GM21381 (cell line): ENCODE measurements around the gene SERPINB10.

Experiments
- ATAC-seq: cut with Tn5 transposase; IDR thresholded peaks from one replicate; pipeline ENCODE4 v1.9.1; 2021; ENCODE audit warnings: mild to moderate bottlenecking, moderate library complexity; ENCODE audit not compliant: unreplicated experiment

SERPINB10 gene

GRCh38 chr18:63907664-63908063 lies at the start of gene SERPINB10:
Gene SERPINB10 (plus strand): TSS chr18:63907958. CDS start chr18:63915511, 7,553 bp downstream.
- peak; percentile 58 for ATAC-seq

- no peak for ATAC-seq
Measured at GRCh38 chr18:63858456-63858855, 49.3 kb upstream of the SERPINB10 start.

GRCh38 chr18:63859781-63860475 lies 47.8 kb upstream of the SERPINB10 start:
- ATAC-seq = no peak

- no peak for ATAC-seq
Measured at GRCh38 chr18:63860531-63860930, 47.2 kb upstream of the SERPINB10 start.

- no peak for ATAC-seq
Measured at GRCh38 chr18:63867368-63868125, 40.2 kb upstream of the SERPINB10 start.

- ATAC-seq = no peak
Measured at GRCh38 chr18:63868546-63868945, 39.2 kb upstream of the SERPINB10 start.

- ATAC-seq = no peak
Measured at GRCh38 chr18:63869374-63869773, 38.4 kb upstream of the SERPINB10 start.

- ATAC-seq = no peak
Measured at GRCh38 chr18:63869851-63870250, 37.9 kb upstream of the SERPINB10 start.

GRCh38 chr18:63871836-63872235 lies 35.9 kb upstream of the SERPINB10 start:
- ATAC-seq = no peak

- no peak for ATAC-seq
Measured at GRCh38 chr18:63872586-63872985, 35.2 kb upstream of the SERPINB10 start.

- no peak for ATAC-seq
Measured at GRCh38 chr18:63878343-63878742, 29.4 kb upstream of the SERPINB10 start.

GRCh38 chr18:63878925-63879324 lies 28.8 kb upstream of the SERPINB10 start:
- no peak for ATAC-seq

GRCh38 chr18:63879709-63880108 lies 28.0 kb upstream of the SERPINB10 start:
- no peak for ATAC-seq

GRCh38 chr18:63881851-63882250 lies 25.9 kb upstream of the SERPINB10 start:
- no peak for ATAC-seq

- no peak for ATAC-seq
Measured at GRCh38 chr18:63882333-63883141, 25.2 kb upstream of the SERPINB10 start.

GRCh38 chr18:63883617-63884016 lies 24.1 kb upstream of the SERPINB10 start:
- ATAC-seq = no peak

- ATAC-seq = no peak
Measured at GRCh38 chr18:63887424-63887823, 20.3 kb upstream of the SERPINB10 start, which contains the start of gene SERPINB2. Gene SERPINB2 (plus strand): TSS chr18:63887705. CDS start chr18:63891445, 3,740 bp downstream.

GRCh38 chr18:63888470-63889190 lies 19.1 kb upstream of the SERPINB10 start:
- no peak for ATAC-seq

- no peak for ATAC-seq
Measured at GRCh38 chr18:63889626-63890025, 18.1 kb upstream of the SERPINB10 start.

GRCh38 chr18:63890237-63890949 lies 17.4 kb upstream of the SERPINB10 start:
- no peak for ATAC-seq
